Ammon's horn (tissue), 1 donor: ENCODE data around the gene RIT2.

Source experiments
- DNase-seq: peaks from one replicate; pipeline ENCODE4 v3.0.0-alpha.2; 2016; ENCODE audit warnings: low spot score

The RIT2 gene

DNA sequence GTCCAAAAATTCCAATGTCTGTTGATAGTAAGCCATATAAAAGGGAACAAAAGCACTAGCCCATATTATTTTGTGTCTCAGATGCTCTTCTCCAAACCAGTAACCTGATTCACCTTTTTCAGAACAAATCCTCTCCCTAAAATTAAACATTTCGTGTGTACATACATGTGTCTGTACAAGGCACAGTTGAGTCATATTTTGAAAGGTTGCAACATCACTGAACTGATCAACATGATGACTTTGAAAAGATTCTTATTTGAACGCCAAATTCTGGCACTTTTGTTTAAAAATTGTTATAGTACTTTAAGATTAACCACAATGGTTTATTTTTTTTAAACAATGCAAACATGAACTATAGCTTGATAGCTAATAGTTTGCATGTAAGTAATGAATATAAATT, 102.5 kb downstream of the RIT2 start:
- no peak for DNase-seq

DNA sequence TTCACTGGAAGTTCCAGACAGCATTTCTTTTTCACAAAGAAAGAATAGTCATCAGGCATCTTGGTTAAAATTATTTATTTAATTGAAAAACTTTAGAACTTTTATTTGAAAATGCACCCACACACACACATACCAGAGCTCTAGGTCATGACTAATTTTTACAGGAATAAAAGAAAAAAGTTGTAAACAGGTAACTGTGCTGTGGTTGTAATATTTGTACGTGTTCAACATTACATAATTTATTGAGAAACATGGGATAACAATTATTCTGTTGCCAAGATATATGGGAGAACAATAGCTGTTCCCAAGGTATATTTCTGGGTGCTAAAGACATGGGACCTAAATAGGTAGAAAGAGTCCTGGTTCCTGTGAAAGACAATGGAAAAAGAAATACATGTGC, 104.9 kb downstream of the RIT2 start:
- no peak for DNase-seq

DNA sequence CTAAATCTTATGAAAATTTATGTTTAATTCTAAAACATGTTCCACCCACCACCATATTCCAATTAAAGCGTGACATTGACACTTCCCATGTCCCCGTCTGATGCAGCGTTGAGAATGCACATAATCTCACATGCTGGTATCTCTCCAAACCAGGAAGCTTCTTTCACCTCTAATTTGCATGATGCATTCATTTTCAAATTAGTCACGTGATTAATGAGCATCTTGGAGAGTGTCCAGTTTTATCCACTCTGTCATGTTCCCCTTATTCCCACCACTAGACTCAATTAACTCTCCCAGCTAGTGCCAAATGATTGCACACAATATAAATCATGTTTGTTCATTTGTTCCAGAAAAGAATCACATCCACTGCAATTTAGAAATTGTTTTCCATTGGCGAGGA, 105.8 kb downstream of the RIT2 start:
- no peak for DNase-seq

- no peak for DNase-seq
Measured at GRCh38 chr18:43007365-43007764, 108.1 kb downstream of the RIT2 start.

GRCh38 chr18:43004421-43004820, 111.1 kb downstream of the RIT2 start:
- no peak for DNase-seq

- no peak for DNase-seq
Measured at GRCh38 chr18:43001821-43002220, 113.7 kb downstream of the RIT2 start.

DNA sequence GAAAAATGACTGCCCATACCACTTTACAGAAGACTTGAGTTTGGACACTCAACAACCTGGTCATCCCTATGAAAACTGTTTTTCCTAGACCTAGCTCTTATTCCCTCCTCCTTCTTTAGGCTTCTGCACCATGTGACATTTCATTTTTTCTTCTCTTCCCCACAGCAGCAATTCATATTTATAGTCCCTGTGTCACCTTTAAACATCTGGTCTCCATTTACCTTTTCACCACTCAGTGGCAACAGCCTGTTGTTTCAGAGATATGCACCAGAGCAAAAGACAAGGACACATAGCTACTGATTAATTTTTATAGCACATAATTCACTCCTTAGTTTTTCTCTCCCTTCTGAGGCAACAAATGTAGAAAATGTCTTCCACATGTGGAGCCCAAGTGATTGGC, 118.7 kb downstream of the RIT2 start:
- no peak for DNase-seq

GRCh38 chr18:42980426-42980825, 135.1 kb downstream of the RIT2 start:
- DNase-seq, result no peak

- no peak for DNase-seq
Measured at GRCh38 chr18:42977982-42978637, 137.4 kb downstream of the RIT2 start.

DNA sequence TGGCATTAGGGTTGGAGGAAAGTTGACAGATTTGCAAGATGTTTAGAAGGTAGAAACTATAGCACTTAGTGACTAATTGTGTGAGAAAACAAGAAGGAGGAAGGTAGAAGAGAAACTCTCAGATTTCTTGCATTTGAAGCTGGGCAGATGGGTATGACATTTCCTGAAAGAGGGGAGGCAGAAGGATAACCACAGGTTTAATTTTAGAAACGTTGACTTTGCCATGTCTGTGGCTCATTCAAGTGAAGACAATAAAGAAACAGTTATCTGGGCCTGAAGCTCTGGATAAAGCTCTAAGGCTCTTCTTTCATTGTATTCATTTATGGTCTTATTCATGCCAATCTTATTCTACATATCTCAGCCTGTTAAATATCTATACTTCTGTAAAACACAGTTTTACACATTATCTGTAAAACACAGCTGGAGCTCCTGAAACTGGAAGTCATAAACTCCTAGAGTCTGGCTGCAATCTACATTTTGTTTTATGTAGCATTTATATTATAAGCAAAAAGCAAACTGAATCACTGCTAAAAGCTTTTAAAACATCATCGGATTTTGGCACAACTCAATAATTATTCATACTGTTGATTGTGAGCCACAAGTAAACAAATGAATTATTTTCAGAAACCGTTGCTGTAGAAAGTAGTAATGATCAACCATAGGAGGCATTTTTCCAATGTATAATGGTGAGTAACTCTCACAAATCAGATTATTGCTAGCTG, 138.5 kb downstream of the RIT2 start:
- DNase-seq, result no peak

- no peak for DNase-seq
Measured at GRCh38 chr18:42969366-42969765, 146.1 kb downstream of the RIT2 start.

- no peak for DNase-seq
Measured at GRCh38 chr18:42961298-42961697, 154.2 kb downstream of the RIT2 start.

- no peak for DNase-seq
Measured at GRCh38 chr18:42959528-42959927, 156.0 kb downstream of the RIT2 start.

- no peak for DNase-seq
Measured at GRCh38 chr18:42958353-42958752, 157.1 kb downstream of the RIT2 start.

GRCh38 chr18:42956287-42956686, 159.2 kb downstream of the RIT2 start:
- no peak for DNase-seq

DNA sequence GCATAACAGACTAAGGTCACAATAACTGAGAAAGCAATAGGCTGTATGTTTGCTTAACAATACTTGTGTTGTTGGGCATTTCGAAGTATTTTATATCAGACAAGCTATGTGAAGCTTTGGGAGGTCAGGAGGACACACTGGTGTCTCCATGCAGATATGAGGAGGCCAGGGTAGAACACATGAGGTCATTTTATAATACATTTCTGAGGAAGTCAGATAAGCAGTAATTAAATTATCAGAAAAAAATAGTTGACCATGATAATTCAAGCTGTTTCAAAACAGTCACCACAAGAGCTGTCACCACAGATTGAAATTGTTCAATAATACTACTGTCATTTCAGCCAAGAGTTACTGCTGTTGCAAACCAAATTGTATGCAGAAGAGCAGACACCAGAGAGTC, 160.6 kb downstream of the RIT2 start:
- DNase-seq, result no peak

GRCh38 chr18:42953306-42953705, 162.2 kb downstream of the RIT2 start:
- no peak for DNase-seq

DNA sequence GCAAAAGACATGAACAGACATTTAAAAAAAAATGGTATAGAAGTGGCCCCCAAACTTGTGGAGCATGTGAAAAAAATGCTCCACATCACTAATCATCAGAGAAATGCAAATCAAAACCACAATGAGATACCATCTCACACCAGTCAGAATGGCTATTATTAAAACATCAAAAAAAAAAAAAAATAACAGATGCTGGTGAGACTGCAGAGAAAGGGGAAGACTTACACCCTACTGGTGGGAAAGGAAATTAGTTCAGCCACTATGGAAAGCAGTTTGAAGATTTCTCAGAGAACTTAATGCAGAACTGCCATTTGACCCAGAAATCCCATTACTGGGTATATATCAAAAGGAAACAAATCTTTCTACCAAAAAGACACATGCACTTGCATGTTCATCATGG, 164.8 kb downstream of the RIT2 start:
- DNase-seq, result no peak

DNA sequence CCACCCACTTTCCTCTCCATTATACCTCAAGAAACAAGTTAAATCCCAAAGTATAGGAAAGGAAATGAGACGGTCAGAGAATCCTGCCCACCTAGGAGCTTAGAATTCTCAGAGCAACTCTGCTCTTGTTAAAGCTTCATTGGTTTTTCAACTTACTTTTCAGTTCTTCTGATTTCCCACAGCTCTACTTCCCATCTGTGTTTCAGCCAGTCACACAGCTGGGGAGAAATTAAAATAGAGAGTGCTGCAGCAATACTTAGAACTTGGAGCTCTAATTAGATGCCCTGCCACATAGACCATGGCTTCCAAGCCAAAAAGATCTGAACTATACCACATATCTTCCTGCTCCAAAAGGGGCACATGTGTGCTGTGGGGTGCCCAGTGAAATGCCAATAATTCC, 166.7 kb downstream of the RIT2 start:
- DNase-seq, result no peak

DNA sequence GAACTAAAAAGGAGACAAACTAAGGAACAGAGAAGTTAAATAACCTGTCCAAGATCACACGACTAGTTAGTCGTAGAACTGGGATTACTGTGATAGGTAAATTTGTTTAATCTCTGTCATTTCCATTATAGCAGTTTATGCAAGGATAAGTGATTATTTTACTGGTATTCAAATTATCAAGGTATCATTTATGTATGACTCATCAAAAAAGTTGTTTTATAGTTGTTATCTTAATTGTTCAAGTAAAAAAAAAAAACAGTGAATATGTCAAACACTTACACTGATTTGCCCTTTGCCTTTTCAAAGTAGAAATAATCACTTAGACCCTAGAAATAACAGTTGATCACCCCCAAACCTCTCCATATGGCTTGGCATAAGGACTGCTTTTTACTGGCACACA, 173.6 kb downstream of the RIT2 start:
- DNase-seq, result no peak

GRCh38 chr18:42941021-42941420, 174.5 kb downstream of the RIT2 start:
- DNase-seq, result no peak

DNA sequence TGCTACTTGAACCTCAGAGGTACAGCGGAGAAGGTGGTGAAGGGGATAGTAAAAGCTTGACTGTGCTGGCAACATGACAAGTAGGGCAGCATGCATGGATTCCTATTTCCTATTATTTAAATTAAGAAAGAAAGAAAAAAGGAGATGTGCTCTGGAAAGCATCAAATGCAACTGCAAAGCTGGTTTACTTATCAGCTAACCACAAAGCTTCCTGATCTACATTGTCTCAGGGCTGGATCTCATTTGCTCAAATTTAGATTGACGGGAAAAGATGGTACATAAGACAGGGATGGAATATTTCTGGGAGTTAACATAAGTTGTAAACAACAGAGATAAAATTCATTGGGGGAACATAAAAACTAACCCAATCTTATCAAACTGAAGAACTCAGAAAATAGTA, 178.0 kb downstream of the RIT2 start:
- DNase-seq, result no peak

DNA sequence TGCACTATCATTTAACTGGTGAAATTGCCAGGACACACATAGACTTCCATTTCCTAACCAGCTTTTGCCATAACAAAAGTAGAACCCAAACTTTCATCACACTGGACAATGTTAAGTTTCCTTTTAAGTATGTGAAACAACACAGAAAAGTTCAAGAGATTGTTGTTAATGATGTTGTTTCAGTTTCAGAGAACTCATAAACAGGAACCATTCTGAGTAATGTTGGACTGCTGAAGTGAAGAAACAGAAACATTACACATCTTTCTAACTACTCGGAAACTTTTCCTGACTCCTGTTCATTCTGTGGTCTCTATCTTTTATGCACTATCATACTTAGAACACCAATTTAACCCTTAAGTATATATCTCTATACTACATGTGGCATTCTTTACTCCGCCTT, 179.2 kb downstream of the RIT2 start:
- no peak for DNase-seq

DNA sequence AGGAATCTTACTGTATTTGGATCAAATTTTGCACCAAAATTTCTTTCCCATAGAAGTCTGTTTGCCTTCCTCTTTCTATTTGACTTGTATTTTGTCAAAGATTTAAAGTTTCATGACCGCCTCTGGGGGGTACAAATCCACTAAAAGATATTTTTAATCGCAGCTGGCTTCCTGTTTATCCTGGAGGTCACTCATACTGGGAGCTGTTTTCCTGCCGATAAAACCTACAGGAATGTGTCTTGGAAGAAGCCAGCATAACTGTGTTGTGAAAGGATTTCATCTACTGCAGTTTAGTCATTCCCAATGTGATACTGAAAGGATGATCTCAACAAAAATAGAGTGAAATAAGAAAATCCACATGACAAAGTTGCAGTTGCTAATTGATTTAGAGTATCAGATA, 184.0 kb downstream of the RIT2 start:
- DNase-seq, result no peak
